ENCODE measurements around the gene WNK3. TPM values are rescaled to one million over a fixed set of nuclear protein-coding genes. Genes with fewer than 3 reads are reported as not detected.
"Not testable (repeated sequence)": the region's sequence is repeated elsewhere in the genome, so short reads cannot be mapped to it uniquely, and the experiment has no call there.

Gene WNK3
- 3.1 TPM for polyA plus RNA-seq (2013, experiment 1 of 2)
- 2.7 TPM for polyA plus RNA-seq (2013, experiment 2 of 2)

DNA sequence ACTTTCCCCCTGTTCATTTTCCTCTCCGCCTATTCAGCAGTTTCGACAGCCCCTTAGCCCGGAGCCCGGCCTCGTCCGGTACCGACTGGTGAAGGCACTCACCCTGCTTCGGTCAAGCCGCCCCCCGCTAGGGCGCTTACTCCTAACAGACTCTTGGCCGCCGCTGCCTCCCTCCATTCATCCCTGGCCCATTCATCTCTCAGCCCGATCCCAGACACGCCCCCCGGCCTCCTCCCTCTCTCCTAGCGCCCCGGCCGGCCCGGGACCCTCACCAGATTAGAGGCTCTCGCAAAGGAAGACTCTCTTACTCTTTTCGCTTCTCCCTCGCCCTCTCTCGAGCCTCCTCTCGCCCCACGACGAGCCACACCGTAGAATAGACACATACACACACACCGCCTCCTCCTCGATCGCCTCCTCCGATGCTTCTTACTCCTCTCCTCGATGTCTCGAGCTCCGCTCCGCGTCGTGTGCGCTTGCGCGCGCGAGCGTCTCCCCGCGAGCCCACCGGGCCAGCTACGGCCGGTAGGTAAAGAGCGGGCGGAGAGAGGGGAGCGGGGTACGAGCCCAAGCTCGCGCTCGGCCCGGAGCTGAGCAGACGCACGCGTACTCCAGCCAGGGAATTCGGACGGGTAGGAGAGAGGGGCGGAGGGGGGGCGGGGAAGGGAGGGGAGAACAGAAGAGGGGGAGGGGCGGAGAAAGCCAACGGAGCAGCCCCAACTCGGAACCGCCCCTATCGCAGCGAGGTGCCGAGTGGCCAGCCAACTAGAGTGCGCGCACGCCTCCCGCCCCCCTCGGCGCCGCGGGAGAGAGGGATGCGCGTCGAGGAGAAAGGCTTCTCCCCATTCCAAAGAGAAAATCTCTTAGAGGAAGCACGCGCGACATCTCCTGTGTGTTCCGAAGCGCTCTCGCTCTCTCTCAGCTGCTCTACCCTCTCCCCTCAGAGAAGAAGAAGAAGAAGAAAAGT is at the start of gene WNK3:
Gene WNK3 (minus strand): TSS at position 633 of the 964 bp plus-strand sequence.
- H3K27ac ChIP-seq (ENCODE audit: low read depth, low read length, severe bottlenecking): peak within 1 kb of the TSS; percentile 95
- no peaks in the 10 kb centered on the region for H3K36me3 ChIP-seq (ENCODE audit: control insufficient read depth, insufficient read depth, low read length)
- H3K4me3 ChIP-seq (ENCODE audit: extremely low read depth, insufficient read depth, low read length, poor library complexity, severe bottlenecking): peak within 1 kb of the TSS; percentile 59
- WGBS, 2 experiments (ENCODE audit: insufficient coverage in 2 of 2): 0% methylated on average over 9 to 10 of the region's 88 CpGs
- H3K9me3 ChIP-seq (ENCODE audit: control insufficient read depth, low read length): no peaks in the 10 kb centered on the region
- peaks cover 3% of the 10 kb centered on the region for H3K4me1 ChIP-seq (ENCODE audit: control insufficient read depth, insufficient read depth, low read length, poor library complexity, severe bottlenecking)

DNA sequence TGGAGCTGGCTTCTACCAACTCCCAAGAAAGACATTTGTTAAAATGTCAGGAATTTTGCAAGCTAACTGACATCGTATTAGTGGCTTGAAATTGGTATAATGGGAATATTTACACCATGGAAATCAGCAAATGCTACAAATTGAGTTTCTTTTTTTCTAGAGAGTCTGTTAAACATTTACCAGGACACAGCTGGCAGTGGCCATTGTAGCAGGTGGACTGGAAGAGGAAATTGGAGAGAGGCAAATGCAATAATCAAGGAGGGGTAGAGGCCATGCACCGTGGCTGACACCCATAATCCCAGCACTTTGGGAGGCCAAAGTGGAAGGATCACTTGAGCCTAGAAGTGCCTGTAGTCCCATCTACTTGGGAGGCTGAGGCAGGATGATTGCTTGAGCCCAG is 49.4 kb upstream of the WNK3 start:
- H3K9me3 ChIP-seq (ENCODE audit: control insufficient read depth, low read length): no peaks in the 10 kb centered on the region
- H3K4me1 ChIP-seq (ENCODE audit: control insufficient read depth, insufficient read depth, low read length, poor library complexity, severe bottlenecking): no peaks in the 10 kb centered on the region
- H3K36me3 ChIP-seq (ENCODE audit: control insufficient read depth, insufficient read depth, low read length): no peaks in the 10 kb centered on the region
- no peak overlapping the region for H3K4me3 ChIP-seq (ENCODE audit: extremely low read depth, insufficient read depth, low read length, poor library complexity, severe bottlenecking)
- H3K27ac ChIP-seq (ENCODE audit: low read depth, low read length, severe bottlenecking): no peak overlapping the region
- no CpG with 5 or more reads among the region's 2 CpGs for WGBS, 2 experiments (ENCODE audit: insufficient coverage in 2 of 2)

DNA sequence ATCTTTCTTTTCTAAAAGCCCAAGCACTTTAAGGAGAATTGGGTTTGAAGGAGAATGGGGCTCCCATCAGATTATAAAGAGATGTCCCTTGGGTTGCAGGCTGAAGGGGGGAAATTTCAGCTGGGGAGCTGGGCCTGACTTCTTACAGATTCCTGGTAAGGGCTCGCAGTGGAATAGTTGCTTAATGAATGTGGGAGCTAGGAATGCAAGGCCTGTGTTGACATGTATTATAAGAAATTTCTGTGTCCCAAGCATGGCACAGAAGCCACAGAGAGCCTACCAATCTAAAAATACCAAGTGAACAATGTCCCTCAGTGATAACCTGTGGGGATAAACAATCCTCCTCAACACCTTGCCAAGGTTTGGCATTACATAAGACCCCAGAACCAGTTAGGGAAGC is 39.3 kb upstream of the WNK3 start:
- no peaks in the 10 kb centered on the region for H3K36me3 ChIP-seq (ENCODE audit: control insufficient read depth, insufficient read depth, low read length)
- H3K9me3 ChIP-seq (ENCODE audit: control insufficient read depth, low read length): no peaks in the 10 kb centered on the region
- WGBS, 2 experiments (ENCODE audit: insufficient coverage in 2 of 2): 100% methylated on average over 1 of the region's 1 CpG; no CpG with 5 or more reads in 1 of the 2 experiments
- H3K4me1 ChIP-seq (ENCODE audit: control insufficient read depth, insufficient read depth, low read length, poor library complexity, severe bottlenecking): no peaks in the 10 kb centered on the region
- no peak overlapping the region for H3K4me3 ChIP-seq (ENCODE audit: extremely low read depth, insufficient read depth, low read length, poor library complexity, severe bottlenecking)
- no peak overlapping the region for H3K27ac ChIP-seq (ENCODE audit: low read depth, low read length, severe bottlenecking)

DNA sequence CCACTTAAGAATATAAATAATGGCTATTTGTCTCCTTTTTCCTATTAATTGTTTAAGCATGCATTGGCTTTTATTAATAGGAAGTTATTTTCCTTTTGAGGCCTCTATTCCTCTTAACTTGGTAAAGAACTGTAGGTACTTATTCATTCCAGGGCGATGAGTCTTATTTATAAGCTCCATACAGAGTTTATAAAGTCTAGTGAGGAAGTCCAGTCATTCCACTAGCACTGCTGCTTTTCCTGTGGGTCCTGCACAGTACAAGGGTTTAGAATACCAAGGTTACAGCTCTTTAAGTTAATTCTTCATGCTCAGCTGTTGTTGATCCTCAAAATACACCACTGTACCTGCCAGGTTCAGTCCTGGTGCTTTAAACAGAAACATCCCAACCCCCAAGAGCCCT is 28.5 kb upstream of the WNK3 start:
- no peak overlapping the region for H3K4me3 ChIP-seq (ENCODE audit: extremely low read depth, insufficient read depth, low read length, poor library complexity, severe bottlenecking)
- no peaks in the 10 kb centered on the region for H3K4me1 ChIP-seq (ENCODE audit: control insufficient read depth, insufficient read depth, low read length, poor library complexity, severe bottlenecking)
- no peak overlapping the region for H3K27ac ChIP-seq (ENCODE audit: low read depth, low read length, severe bottlenecking)
- H3K36me3 ChIP-seq (ENCODE audit: control insufficient read depth, insufficient read depth, low read length): no peaks in the 10 kb centered on the region
- WGBS, 2 experiments (ENCODE audit: insufficient coverage in 2 of 2): no CpG with 5 or more reads among the region's 1 CpG
- H3K9me3 ChIP-seq (ENCODE audit: control insufficient read depth, low read length): no peaks in the 10 kb centered on the region

DNA sequence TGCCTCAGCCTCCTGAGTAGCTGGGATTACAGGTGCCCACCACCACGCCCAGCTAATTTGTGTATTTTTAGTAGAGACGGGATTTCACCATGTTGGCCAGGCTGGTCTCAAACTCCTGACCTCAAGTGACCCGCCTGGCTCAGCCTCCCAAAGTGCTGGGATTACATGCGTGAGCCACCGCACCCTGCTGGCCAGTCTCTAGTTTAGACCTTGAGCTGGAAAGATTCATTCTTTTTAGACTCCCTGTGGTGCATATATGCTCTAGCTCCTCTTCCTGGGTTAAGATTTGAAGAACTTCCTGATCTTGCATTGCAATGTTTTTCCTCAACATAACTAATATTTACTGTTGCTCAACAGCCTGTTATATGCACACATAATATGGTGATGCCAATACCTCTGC is 26.8 kb upstream of the WNK3 start:
- H3K9me3 ChIP-seq (ENCODE audit: control insufficient read depth, low read length); H3K4me3 ChIP-seq (ENCODE audit: extremely low read depth, insufficient read depth, low read length, poor library complexity, severe bottlenecking); H3K4me1 ChIP-seq (ENCODE audit: control insufficient read depth, insufficient read depth, low read length, poor library complexity, severe bottlenecking); H3K36me3 ChIP-seq (ENCODE audit: control insufficient read depth, insufficient read depth, low read length): not testable (repeated sequence)
- H3K27ac ChIP-seq (ENCODE audit: low read depth, low read length, severe bottlenecking): peak overlapping the region; percentile 16
- WGBS, 2 experiments (ENCODE audit: insufficient coverage in 2 of 2): no CpG with 5 or more reads among the region's 5 CpGs

DNA sequence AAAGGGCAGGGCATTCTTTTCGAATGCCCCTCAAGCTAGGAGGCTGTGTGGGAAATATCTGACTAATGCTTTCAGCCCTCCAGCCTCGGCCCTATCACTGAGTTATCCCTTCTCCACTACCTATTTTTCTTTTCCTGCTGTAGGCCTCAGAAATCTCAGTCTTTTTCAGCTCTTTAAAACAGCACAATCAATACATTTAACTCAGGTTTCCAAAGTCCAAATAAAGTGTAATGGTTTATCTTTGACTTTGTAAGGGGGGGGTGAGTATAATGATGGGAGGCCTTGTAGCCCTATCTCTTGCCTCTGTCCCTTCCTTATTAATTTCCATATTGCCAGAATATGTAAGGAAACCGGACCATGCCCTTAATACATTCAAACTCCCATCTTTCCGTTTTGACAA is 1.6 kb upstream of the WNK3 start:
- H3K4me3 ChIP-seq (ENCODE audit: extremely low read depth, insufficient read depth, low read length, poor library complexity, severe bottlenecking): no peak overlapping the region
- peaks cover 3% of the 10 kb centered on the region for H3K4me1 ChIP-seq (ENCODE audit: control insufficient read depth, insufficient read depth, low read length, poor library complexity, severe bottlenecking)
- no peaks in the 10 kb centered on the region for H3K36me3 ChIP-seq (ENCODE audit: control insufficient read depth, insufficient read depth, low read length)
- 60 to 100% methylated on average over 1 of the region's 4 CpGs for WGBS, 2 experiments (ENCODE audit: insufficient coverage in 2 of 2)
- H3K9me3 ChIP-seq (ENCODE audit: control insufficient read depth, low read length): no peaks in the 10 kb centered on the region
- H3K27ac ChIP-seq (ENCODE audit: low read depth, low read length, severe bottlenecking): peak overlapping the region; percentile 95

DNA sequence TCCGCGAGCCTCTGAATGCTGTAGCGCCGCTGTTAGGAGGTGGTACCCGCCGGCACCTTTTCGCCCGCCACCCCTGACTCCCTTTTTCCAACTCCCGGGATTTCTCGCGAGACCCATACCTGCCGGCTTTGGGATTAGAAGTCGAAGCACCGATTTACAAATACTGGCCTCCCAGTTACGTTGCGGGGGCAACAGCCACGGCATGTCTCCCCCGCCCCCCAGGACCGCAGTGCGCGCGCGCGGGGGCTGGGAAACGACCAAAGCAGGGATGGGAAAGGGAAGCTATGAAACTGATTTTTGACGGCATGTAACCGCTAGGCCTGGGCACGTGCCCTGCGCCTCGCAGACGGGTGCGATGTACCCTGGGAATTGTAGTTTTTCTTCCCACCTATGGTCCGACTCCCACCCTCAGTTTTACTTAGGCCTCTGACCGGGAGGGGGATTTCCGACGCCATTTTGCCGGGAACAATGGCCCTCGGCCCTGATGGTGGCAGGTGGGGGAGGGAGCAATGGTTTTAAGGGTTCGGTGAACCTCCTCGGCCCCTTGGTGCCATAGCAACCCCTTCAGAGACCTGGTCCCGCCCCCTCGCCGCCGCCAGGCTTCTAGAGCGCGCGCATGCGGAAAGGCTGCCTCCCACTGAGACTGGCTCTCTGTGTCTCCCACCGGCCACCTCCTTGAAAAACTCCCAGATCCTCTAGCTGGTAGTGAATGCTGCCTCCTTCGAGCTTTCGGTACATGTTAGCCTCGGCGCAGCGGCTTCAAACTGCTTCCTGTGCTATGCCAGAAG is 772 bp upstream of the WNK3 start:
- peak overlapping the region; percentile 59 for H3K4me3 ChIP-seq (ENCODE audit: extremely low read depth, insufficient read depth, low read length, poor library complexity, severe bottlenecking)
- 0 to 2% methylated on average over 10 to 22 of the region's 54 CpGs for WGBS, 2 experiments (ENCODE audit: insufficient coverage in 2 of 2)

DNA sequence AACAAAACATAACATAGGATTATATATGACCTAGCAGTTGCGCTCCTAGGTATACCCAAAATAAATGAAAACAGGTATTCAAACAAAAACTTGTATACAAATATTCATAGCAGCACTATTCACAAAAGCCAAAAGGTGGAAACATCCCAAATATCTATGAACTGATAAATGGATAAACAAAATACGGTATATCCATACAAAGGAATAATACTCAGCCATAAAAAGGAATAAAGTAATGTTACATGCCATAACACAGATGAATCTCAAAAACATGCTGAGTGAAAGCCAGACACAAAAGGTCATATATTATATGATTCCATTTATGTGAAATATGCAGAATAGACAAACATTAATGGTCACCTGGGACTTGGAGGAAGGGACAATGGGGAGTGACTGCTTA is 5.2 kb downstream of the WNK3 start:
- H3K27ac ChIP-seq (ENCODE audit: low read depth, low read length, severe bottlenecking): no peak overlapping the region
- H3K9me3 ChIP-seq (ENCODE audit: control insufficient read depth, low read length): no peaks in the 10 kb centered on the region
- H3K4me1 ChIP-seq (ENCODE audit: control insufficient read depth, insufficient read depth, low read length, poor library complexity, severe bottlenecking): no peaks in the 10 kb centered on the region
- H3K36me3 ChIP-seq (ENCODE audit: control insufficient read depth, insufficient read depth, low read length): no peaks in the 10 kb centered on the region
- no peak overlapping the region for H3K4me3 ChIP-seq (ENCODE audit: extremely low read depth, insufficient read depth, low read length, poor library complexity, severe bottlenecking)
- WGBS, 2 experiments (ENCODE audit: insufficient coverage in 2 of 2): no CpG with 5 or more reads among the region's 2 CpGs

More for the DNA sequence above, 772 bp upstream of the WNK3 start:
- peaks cover 3% of the 10 kb centered on the region for H3K4me1 ChIP-seq (ENCODE audit: control insufficient read depth, insufficient read depth, low read length, poor library complexity, severe bottlenecking)
- H3K27ac ChIP-seq (ENCODE audit: low read depth, low read length, severe bottlenecking): peak overlapping the region; percentile 95
- H3K36me3 ChIP-seq (ENCODE audit: control insufficient read depth, insufficient read depth, low read length): no peaks in the 10 kb centered on the region
- no peaks in the 10 kb centered on the region for H3K9me3 ChIP-seq (ENCODE audit: control insufficient read depth, low read length)

DNA sequence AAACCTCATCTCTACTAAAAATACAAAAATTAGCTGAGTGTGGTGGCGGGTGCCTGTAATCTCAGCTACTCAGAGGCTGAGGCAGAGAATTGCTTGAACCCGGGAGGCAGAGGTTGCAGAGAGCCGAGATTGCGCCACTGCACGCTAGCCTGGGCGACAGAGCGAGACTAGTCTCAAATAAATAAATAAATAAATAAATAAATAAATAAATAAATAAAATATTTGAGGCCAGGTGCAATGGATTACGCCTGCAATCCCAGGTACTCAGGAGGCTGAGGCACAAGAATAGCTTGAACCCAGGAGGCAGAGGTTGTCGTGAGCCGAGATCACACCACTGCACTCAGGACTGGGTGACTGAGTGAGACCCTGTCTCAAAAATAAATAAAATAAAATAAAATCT is 20.5 kb downstream of the WNK3 start:
- not testable (repeated sequence) for H3K9me3 ChIP-seq (ENCODE audit: control insufficient read depth, low read length); H3K4me3 ChIP-seq (ENCODE audit: extremely low read depth, insufficient read depth, low read length, poor library complexity, severe bottlenecking); H3K36me3 ChIP-seq (ENCODE audit: control insufficient read depth, insufficient read depth, low read length); H3K4me1 ChIP-seq (ENCODE audit: control insufficient read depth, insufficient read depth, low read length, poor library complexity, severe bottlenecking); H3K27ac ChIP-seq (ENCODE audit: low read depth, low read length, severe bottlenecking)
- no CpG with 5 or more reads among the region's 10 CpGs for WGBS, 2 experiments (ENCODE audit: insufficient coverage in 2 of 2)

DNA sequence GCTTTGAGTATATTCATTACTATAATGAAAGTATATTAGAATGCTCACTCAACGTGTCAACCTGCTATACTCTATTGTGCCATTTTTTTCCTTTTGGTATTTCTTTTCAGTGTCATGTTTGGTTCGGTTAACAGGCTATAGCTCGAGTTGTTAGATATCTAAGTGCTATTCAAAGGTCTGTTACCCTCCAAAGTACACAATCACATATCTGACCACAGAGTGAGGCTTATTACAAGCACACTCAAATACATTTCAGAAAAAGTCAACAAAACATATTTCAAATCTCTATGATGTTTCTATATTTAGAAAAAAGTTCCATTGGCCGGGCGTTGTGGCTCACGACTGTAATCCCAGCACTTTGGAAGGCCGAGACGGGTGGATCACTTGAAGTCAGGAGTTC is 32.8 kb downstream of the WNK3 start:
- 67% methylated on average over 3 of the region's 8 CpGs; no CpG with 5 or more reads in 1 of the 2 experiments for WGBS, 2 experiments (ENCODE audit: insufficient coverage in 2 of 2)
- Histone ChIP-seq H3K9me3 (ENCODE audit: control insufficient read depth, low read length) (no peaks in the 10 kb centered on the region), H3K4me1 (ENCODE audit: control insufficient read depth, insufficient read depth, low read length, poor library complexity, severe bottlenecking) (no peaks in the 10 kb centered on the region), H3K27ac (ENCODE audit: low read depth, low read length, severe bottlenecking) (no peak overlapping the region), H3K36me3 (ENCODE audit: control insufficient read depth, insufficient read depth, low read length) (no peaks in the 10 kb centered on the region), H3K4me3 (ENCODE audit: extremely low read depth, insufficient read depth, low read length, poor library complexity, severe bottlenecking) (no peak overlapping the region)
